ENCODE measurements around the gene CYGB. TPM values are rescaled to one million over a fixed set of nuclear protein-coding genes. Genes with fewer than 3 reads are reported as not detected.

The CYGB gene
- 22.7 TPM for polyA plus RNA-seq (ENCODE audit: insufficient read length)

GRCh38 chr17:76537578-76538280, at the start of gene CYGB:
TSS of gene CYGB (minus strand) at chr17:76537709. CDS start at chr17:76537542, 167 bp downstream.
- DNase-seq, result no peak

GRCh38 chr17:76586741-76587487, 49.4 kb upstream of the CYGB start:
- no peak for DNase-seq

- no peak for DNase-seq
Observed at GRCh38 chr17:76585649-76586593, 48.4 kb upstream of the CYGB start, which contains the start of gene ST6GALNAC2. TSS of gene ST6GALNAC2 (minus strand) at chr17:76585860. CDS start at chr17:76585808, 52 bp downstream.

- DNase-seq, result peak; percentile 34
Observed at GRCh38 chr17:76585033-76585648, 47.6 kb upstream of the CYGB start.

- no peak for DNase-seq
Observed at GRCh38 chr17:76584427-76585032, 47.0 kb upstream of the CYGB start.

- no peak for DNase-seq
Observed at GRCh38 chr17:76582660-76583059, 45.2 kb upstream of the CYGB start.

- no peak for DNase-seq
Observed at GRCh38 chr17:76581515-76581914, 44.0 kb upstream of the CYGB start.

DNA sequence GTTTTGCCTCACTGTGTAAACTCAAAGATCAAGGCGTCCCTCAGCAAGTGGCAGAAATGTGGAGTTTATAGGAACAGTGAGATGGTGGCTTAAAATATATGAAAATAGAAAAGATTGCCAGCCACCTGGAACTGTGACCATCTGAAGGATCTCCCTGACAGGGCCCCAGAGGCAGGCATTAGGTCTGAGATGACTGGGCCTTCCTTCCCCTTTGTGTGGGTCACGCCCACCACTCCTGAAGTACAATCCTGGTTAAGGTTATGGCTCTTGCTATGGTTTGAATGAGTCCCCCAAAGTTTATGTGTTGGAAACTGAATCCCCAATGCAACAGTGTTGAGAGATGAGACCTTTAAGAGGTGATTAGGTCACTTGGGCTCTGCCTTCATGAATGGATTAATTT, 41.8 kb upstream of the CYGB start:
- DNase-seq, result no peak

GRCh38 chr17:76578376-76578775, 40.9 kb upstream of the CYGB start:
- DNase-seq, result no peak

DNA sequence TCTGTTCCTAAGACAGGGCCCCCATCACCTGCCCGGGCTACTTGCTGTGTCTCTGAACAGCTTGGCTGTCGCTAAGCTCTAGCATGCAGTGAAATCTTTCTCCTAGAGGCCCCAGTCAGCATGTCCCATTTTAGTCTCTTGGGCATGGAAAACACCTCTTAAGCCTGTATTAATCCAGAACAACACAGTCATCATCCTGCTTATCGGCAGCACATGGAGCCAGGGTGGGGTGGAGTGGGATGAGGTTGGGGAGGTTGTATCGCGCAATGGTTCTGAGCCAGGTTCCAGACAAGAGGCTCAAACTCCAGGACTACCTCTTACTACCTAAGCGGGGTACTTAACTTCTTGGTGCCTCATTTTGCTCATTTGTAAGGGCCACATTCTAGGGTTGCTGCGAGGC, 40.4 kb upstream of the CYGB start:
- DNase-seq, result no peak

- DNase-seq, result no peak
Observed at GRCh38 chr17:76576189-76576588, 38.7 kb upstream of the CYGB start.

DNA sequence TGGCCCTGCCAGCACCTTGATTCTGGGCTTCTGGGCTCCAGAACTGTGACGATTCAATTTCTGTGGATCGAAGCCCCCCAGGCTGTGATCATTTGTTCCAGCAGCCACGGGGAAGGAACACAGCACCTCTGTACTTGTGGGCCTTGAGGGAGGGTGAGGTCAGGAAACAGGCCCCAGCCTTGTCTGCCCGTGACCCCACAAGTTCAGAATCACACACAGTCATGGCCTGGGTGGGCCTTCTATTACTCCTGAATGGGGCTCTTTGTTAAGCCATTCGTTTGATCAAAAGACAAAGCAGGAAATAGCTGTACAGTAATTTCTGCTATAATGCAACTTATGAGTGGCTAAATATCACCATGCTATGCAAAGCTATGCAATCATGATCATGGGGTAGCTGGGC, 38.1 kb upstream of the CYGB start:
- DNase-seq, result no peak

DNA sequence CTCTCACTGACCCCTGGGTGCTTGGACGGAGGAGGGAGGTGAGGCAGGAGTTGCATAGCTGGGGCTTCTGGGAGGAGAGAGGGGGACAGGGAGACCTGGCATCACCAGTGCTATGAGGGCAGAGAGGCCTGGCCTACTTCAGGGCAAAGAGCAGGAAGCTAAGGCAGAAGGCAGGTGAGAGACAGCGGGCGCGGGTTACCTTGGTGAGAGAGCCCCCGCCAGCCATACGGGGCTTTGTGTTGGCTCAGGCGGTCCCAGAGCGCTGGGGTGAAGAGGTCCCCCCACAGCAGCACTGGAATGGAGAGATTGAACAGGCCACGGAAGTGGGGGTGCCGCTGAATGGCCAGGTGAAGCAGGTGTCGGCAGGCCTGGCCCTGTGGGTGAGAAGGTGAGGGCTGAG, 36.7 kb upstream of the CYGB start:
- DNase-seq, result no peak

DNA sequence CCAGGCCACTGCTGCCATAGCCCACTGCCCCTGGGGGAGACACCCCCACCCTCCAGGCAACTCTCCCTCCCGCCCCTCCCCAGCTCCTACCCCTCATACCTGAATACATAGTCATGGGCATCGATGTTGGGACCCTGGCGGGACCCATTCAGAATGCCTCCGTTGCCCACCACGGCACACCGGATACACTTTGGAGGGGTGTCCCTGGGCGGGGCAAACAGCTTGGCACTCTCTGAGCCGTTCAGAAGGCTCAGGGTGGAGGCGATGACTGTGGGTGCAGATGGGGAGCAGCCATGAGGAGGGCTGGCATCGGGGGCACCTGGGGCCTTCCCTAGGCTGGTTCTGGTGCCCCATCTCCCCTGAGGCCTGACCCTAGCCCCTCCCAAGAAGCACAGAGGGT, 35.6 kb upstream of the CYGB start:
- no peak for DNase-seq

GRCh38 chr17:76572201-76572910, 34.8 kb upstream of the CYGB start:
- DNase-seq, result no peak

DNA sequence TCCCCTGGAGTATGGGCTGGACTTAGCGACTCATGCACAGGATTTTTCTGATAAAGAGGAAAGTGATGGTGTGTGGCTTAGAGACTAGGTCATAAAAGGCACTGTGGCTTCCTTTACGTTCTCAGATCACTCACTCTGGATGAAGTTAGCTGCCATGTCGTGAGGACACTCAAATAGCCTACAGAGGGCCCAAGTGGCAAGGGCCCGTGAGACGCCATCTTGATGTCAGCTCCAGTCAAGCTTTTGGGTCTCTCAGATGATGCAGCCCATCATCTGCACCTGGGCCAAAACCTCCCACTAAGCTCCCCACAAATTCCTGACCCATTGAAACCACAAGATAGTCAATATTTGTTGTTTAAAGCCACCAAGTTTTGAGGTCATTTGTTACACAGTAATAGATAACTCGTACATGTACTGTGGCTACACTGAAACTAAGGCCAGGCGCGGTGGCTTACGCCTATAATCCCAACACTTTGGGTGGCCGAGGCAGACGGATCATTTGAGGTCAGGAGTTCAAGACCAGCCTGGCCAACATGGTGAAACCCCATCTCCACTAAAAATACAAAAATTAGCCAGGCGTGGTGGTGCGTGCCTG, 33.5 kb upstream of the CYGB start:
- DNase-seq, result no peak

- DNase-seq, result no peak
Observed at GRCh38 chr17:76570457-76570856, 32.9 kb upstream of the CYGB start.

GRCh38 chr17:76569607-76570279, 32.2 kb upstream of the CYGB start:
- DNase-seq, result no peak

DNA sequence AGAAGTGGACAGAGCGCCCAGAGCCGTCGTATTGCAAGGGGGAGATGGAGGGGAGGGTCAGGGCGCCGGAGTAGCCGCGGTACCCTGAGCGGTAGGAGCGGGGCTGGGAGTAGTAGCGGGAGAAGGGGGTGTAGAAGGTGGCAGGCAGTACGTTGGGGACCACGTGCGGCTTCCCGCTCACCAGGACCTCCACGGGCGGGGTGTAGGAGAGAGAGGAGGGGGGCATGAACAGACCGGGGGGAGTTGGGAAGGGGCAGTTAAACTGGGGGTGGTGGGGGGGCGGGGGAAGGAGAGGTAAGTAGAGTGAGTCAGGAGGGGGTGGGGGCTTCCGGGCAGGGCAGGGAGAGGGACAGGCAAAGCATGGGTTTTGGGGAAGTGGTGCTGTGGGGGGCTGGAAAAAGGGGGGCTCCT, 31.3 kb upstream of the CYGB start:
- DNase-seq, result no peak

Data from hindlimb muscle (tissue), 1 donor.